HS-5 (cell line): ENCODE data around the gene CCDC86.
"Not testable (repeated sequence)": the region's sequence is repeated elsewhere in the genome, so short reads cannot be mapped to it uniquely, and the experiment has no call there.

ENCODE experiments used
- DNase-seq: peaks from one replicate; pipeline ENCODE4 v3.0.0-alpha.2; 2012; ENCODE audit warnings: low read depth

Gene CCDC86

GRCh38 chr11:60841797-60842667, at the start of gene CCDC86:
Gene CCDC86, plus strand, starts transcription at chr11:60842113. Its CDS starts 12 bp downstream, at chr11:60842125.
- DNase-seq = peak; percentile 84

DNA sequence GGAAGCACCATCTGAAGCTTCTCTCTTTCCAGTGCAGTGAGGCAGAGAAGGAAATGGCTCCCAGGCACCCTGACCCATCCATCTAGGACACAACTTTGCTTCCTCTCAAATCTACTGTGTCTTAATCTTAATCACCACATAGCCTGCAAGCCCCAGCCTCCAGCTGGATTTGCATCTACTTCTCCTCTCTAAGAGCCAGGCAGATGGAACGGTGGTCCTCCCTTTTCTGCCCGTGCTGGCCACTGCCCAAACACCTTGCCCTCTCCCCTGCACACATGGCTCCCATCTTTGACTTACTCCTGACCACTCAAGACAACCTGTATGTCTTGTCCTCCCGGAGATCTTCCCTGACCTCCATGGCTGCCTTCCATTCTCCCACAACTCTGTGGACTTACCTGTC, 49.4 kb upstream of the CCDC86 start:
- DNase-seq = no peak

DNA sequence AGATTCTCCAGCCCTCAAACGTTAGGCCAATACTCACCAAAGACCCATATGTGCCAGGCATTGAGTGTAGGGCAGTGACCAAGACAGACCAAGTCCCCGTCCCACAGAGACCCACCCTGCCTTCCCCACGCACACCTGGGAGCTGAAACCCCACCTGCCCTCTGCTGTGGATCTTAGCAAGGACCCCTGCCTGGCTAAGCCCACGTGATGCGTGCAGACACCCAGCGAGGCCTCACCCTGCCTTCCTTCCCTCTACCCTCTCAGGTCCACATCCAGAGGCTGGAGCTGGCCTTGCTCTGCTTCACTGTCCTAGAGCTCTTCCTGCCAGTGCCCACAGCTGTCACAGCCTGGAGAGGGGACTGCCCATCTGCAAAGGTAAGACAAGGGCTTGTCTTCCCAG, 46.6 kb upstream of the CCDC86 start:
- DNase-seq = no peak

- no peak for DNase-seq
Observed at GRCh38 chr11:60797846-60798630, 43.9 kb upstream of the CCDC86 start.

GRCh38 chr11:60798631-60799030, 43.3 kb upstream of the CCDC86 start:
- no peak for DNase-seq

- no peak for DNase-seq
Observed at GRCh38 chr11:60801194-60801593, 40.7 kb upstream of the CCDC86 start.

DNA sequence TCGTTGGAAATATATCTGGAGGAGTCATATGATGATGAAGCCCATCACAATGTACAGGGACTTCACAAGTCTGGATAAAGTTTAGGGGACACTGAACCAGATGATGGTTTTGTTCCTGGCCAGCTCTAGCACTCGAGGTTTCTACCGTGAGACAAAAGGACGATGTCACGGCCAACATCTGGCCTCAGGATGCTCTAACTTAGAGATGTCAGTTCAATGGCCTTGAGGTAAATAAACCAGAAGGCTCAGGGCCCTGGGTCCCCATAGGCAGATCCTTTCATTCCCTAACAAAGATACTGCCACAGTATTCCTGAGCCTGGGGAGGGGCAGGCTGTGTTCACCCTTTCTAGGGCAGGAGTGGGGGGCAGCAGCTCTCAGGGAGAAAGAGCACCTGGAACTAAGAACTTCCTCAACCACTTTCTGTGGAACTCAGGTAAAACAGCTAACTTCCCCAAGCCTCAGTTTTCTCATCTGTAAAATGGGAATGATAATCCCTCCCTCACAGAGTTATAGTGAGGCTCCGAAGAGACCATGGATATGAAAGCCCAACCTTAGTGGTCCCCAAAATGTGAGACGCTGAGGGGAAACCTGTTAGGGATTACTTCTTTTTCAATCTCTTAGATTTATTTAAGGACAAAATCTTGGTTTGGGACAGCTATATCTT, 38.5 kb upstream of the CCDC86 start:
- DNase-seq = no peak

DNA sequence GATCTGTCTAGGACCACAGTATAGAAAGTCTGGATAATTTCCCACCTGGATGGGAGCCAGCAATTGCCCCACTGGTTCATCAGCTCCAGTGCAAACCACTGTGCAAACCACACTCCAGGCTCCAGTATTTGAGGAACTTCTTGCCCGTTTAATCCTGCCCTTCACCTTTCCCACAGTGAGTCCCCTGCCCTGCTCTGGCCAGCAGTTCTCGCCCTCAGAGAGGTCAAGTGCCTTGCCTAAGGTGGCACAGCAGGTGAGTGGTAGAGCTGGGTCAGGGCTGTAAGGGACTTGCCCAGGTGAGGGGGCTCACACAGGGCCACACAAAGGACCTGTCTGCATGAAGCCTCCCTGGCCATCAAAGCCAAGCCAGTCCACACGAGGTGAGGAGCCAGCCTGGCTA, 32.7 kb upstream of the CCDC86 start:
- DNase-seq = no peak

GRCh38 chr11:60809691-60810090, 32.2 kb upstream of the CCDC86 start:
- no peak for DNase-seq

DNA sequence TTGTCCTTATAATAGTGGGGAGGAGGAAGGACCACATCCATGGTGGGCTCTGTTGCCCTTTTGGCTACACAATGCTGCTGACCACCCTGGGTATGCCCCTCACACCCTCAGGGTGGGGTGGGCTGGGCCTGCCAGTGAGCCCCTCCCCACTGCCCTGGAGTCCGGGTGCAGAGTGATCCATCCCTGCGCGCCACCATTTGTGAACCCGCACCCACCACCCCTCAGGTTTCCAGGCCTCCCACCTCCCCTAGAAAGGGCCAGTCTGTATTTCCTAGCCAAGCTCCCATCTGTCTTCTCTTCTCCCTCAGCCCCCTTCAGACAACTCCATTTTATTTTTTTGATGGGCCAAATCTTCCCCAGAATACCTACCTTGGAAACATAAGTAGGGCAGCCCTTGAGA, 31.8 kb upstream of the CCDC86 start:
- no peak for DNase-seq

DNA sequence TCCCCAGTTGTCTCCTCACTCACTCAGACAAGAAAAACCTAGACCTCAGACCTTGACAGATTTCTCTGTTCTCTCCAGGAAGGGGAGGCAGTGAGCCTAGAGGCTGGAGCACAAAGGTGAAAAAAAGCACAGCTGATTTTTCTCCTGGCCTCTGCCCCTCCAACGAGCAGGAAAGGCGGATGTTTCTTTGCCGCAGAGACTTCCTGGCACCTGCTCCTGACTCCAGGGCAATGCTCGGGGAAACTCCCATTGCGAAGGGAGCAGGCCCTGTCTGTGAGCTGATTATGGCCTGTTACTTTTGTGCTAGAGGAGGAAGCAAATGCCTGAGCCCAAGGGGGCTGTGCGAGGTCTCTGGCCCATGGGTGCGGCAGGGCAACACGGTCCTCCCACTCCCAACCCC, 31.3 kb upstream of the CCDC86 start:
- DNase-seq = no peak

- no peak for DNase-seq
Observed at GRCh38 chr11:60813324-60813723, 28.6 kb upstream of the CCDC86 start.

DNA sequence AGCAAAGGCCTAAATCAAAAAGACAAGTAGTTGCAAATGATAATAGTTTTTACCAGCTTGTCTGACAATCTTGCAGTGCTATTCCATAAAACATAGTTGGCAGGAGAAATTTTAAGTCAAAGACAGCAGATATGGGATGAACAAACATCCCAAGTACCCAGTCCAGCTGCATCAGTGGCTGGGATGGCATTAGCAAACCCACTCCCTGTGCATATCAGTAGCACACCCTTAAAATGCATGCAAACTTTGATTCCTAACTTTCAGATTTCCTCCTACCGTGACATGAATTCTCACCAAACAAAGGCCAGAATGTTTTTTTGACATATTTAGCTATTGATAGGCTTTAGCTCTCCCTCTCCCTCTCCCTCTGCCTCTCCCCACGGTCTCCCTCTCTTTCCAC, 27.8 kb upstream of the CCDC86 start:
- no peak for DNase-seq

DNA sequence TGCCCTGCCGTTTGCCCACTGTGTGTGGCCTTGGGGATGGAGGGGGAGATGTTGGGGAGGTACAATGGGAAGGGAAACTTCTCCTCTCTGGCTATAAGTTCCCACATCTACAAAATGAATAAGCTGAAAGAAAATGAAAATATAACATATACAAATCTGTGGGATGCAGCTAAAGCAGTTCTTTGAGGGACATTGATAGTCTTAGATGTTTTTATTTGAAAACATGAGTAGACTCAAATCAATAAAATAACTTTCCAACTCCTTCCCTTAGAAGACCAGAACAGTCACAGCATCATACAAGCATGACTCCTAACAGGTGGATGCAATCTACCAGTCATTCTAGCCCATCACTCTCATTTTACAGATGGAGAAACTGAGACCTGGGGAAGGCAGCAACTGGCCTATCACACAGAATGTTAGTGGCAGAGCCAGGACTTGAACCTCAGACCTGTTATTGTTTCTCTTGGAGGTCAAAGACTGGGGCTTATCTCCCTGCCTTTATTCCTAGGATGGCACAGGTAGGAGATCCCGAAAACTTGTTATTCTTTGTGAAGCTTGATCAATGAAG, 25.2 kb upstream of the CCDC86 start:
- DNase-seq = no peak

DNA sequence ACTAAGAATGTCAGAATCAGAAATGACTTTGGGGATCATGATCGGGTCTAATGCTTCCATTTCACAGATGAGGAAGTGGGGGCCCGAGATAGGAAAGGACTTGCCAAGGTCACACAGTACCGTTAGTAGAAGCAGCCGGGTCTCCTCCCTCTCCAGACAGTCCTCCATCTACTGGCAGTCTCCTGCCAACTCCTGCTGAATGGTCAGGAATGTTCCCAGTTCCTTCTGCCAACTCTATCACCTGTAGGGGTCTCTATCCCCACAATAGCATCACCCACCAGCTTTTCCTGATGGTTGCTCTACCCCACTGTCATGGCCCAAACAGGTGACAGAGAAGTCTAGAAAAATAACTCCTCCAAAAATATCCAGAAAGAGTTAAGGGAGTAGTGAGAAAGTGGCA, 23.9 kb upstream of the CCDC86 start:
- no peak for DNase-seq

DNA sequence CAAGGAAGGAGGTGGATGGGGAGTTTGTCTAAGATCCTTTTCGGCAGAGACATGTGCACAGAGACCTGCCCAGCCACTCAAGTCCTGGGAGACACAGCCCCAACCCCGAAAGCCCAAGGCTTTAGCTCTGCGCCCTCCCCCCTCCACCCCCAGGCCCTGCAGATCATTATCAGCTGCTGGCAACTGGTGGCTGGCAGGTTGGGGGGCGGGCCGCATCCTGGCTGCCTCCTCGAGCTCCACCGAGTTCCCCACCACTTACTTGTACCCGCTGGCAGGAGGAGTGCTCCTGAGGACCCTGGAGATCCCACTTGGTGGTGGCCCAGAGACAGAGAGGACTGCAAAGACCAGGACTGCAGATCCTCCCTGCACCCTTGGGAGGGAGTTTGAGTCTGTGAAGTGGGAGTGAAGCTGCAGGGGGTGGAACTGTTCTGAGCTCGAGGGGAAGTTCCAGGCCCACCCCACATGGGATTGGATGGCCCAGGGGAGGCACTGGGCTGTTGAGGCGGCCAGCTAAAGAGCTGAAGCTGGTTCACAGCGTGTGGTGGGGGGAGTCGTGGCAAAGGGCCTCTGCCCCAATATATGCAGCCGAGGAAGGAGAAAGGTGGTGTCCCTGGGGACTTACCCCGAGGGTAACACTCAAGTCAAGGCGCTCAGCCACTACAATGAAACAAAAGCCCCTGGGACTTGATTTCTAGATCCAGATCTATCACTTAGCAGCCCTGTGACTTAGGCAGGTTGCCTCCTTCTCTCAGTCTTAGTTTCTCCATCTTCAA, 19.9 kb upstream of the CCDC86 start:
- no peak for DNase-seq

- DNase-seq = not testable (repeated sequence)
Observed at GRCh38 chr11:60823745-60824306, 18.1 kb upstream of the CCDC86 start.

- DNase-seq = no peak
Observed at GRCh38 chr11:60825118-60825517, 16.8 kb upstream of the CCDC86 start.

DNA sequence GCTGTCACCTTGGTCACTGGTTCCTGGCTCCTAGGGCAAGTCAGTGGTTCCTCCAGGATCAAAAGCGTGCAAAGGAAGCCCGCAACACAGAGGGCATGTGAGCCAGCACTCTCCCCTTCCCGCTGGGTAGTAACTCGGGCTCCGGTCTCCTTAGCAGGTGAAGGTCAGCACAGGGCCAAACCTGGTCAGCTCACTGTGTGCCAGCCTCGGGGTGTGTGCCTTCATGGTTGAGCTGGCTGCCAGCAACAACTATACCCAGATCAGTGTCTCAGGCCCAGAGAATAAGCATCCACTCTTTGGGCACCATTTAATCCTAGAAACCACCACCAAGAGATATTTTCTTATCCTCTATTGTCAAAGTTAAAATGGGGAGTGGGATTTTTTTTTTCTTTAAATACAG, 16.1 kb upstream of the CCDC86 start:
- no peak for DNase-seq

- DNase-seq = no peak
Observed at GRCh38 chr11:60830478-60831142, 11.3 kb upstream of the CCDC86 start.

GRCh38 chr11:60831143-60831500, 10.8 kb upstream of the CCDC86 start:
- DNase-seq = peak; percentile 44
